ENCODE measurements around the gene DIPK1A.

DNA sequence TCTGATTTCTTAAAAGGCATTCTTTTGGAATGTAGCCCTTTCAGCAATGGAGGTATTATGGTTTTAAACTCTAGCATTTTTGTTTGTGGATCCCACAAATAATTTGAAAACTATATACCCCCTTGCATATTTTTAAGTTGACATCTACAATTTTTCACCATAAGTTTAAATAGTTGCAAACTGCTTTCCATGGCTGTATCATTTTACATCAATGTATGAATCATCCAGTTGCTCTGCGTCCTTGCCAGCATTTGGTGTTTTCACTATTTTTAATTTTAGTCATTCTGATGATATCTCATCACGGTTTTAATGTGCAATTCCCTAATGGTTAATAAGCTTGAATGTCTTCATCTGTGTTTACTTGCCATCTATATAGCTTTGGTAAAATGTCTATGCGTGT is 20.7 kb downstream of the DIPK1A start:
- TF ChIP-seq, protein P1, sequence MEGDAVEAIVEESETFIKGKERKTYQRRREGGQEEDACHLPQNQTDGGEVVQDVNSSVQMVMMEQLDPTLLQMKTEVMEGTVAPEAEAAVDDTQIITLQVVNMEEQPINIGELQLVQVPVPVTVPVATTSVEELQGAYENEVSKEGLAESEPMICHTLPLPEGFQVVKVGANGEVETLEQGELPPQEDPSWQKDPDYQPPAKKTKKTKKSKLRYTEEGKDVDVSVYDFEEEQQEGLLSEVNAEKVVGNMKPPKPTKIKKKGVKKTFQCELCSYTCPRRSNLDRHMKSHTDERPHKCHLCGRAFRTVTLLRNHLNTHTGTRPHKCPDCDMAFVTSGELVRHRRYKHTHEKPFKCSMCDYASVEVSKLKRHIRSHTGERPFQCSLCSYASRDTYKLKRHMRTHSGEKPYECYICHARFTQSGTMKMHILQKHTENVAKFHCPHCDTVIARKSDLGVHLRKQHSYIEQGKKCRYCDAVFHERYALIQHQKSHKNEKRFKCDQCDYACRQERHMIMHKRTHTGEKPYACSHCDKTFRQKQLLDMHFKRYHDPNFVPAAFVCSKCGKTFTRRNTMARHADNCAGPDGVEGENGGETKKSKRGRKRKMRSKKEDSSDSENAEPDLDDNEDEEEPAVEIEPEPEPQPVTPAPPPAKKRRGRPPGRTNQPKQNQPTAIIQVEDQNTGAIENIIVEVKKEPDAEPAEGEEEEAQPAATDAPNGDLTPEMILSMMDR (IDR thresholded peaks at IDR 0.05; ENCODE audit: low read length): no peak
- no peak for TF ChIP-seq EZH2phosphoT487 (IDR thresholded peaks at IDR 0.05; ENCODE audit: low read length)
- no peak for TF ChIP-seq EZH2 (optimal IDR thresholded peaks at IDR 0.05; ENCODE audit: low read depth, low read length)
